GM19193 (cell line): ENCODE measurements around the gene KRTAP6-3.

Source experiments
- POLR2A ChIP-seq: IDR thresholded peaks from 4 replicates; pipeline ENCODE4 v1.6.1; 2011; ENCODE audit not compliant: insufficient read depth, insufficient read length; ENCODE audit errors: extremely low read depth

KRTAP6-3 gene

GRCh38 chr21:30592140-30592539 lies at the start of gene KRTAP6-3:
Gene KRTAP6-3 (plus strand): TSS chr21:30592440. CDS start chr21:30592446, 6 bp downstream.
- no peak for TF ChIP-seq POLR2A

- TF ChIP-seq POLR2A, result no peak
Observed at GRCh38 chr21:30552782-30553181, 39.5 kb upstream of the KRTAP6-3 start.

GRCh38 chr21:30555095-30555494 lies 37.1 kb upstream of the KRTAP6-3 start:
- TF ChIP-seq POLR2A, result no peak

- no peak for TF ChIP-seq POLR2A
Observed at GRCh38 chr21:30561264-30561895, 30.9 kb upstream of the KRTAP6-3 start, which contains the start of gene KRTAP19-7. Gene KRTAP19-7 (minus strand): TSS chr21:30561314. CDS start chr21:30561289, 25 bp downstream.

GRCh38 chr21:30561957-30562356 lies 30.3 kb upstream of the KRTAP6-3 start:
- no peak for TF ChIP-seq POLR2A

GRCh38 chr21:30563072-30563471 lies 29.2 kb upstream of the KRTAP6-3 start:
- TF ChIP-seq POLR2A, result no peak

- TF ChIP-seq POLR2A, result no peak
Observed at GRCh38 chr21:30563630-30564029, 28.6 kb upstream of the KRTAP6-3 start.

GRCh38 chr21:30567617-30568016 lies 24.6 kb upstream of the KRTAP6-3 start:
- TF ChIP-seq POLR2A, result no peak

- TF ChIP-seq POLR2A, result no peak
Observed at GRCh38 chr21:30577766-30578165, 14.5 kb upstream of the KRTAP6-3 start.

- no peak for TF ChIP-seq POLR2A
Observed at GRCh38 chr21:30579346-30579745, 12.9 kb upstream of the KRTAP6-3 start.

- no peak for TF ChIP-seq POLR2A
Observed at GRCh38 chr21:30580132-30580531, 12.1 kb upstream of the KRTAP6-3 start.

GRCh38 chr21:30582870-30583269 lies 9.4 kb upstream of the KRTAP6-3 start:
- TF ChIP-seq POLR2A, result no peak

- TF ChIP-seq POLR2A, result no peak
Observed at GRCh38 chr21:30590297-30590696, 1.9 kb upstream of the KRTAP6-3 start, which contains the start of gene KRTAP22-2. Gene KRTAP22-2 (minus strand): TSS chr21:30590397.

GRCh38 chr21:30598802-30599201 lies 6.6 kb downstream of the KRTAP6-3 start, which contains the start of gene KRTAP6-2:
Gene KRTAP6-2 (minus strand): TSS chr21:30598902. CDS start chr21:30598874, 28 bp downstream.
- no peak for TF ChIP-seq POLR2A

GRCh38 chr21:30600787-30601186 lies 8.5 kb downstream of the KRTAP6-3 start, which contains the start of gene KRTAP22-1:
Gene KRTAP22-1 (plus strand): TSS chr21:30601087.
- TF ChIP-seq POLR2A, result no peak

GRCh38 chr21:30605968-30606367 lies 13.7 kb downstream of the KRTAP6-3 start:
- TF ChIP-seq POLR2A, result no peak
